Trophoblast cell (in vitro differentiated cells and primary cell): ENCODE results near the gene DNAJC22. TPM values are rescaled to one million over a fixed set of nuclear protein-coding genes. Genes with fewer than 3 reads are reported as not detected.

Source experiments
- DNase-seq, 2 donors: peaks; one replicate each; pipeline ENCODE4 v3.0.0-alpha.2; 2016
- H2AFZ ChIP-seq: 2 replicates; pipeline ENCODE4 v1.6.1; 2013; ENCODE audit warnings: low read length, moderate library complexity, mild to moderate bottlenecking; ENCODE audit not compliant: insufficient read depth, poor library complexity
- H2AK5ac ChIP-seq: 2 replicates; pipeline ENCODE4 v1.6.1; 2013; ENCODE audit warnings: mild to moderate bottlenecking, low read length
- H2BK120ac ChIP-seq: 2 replicates; pipeline ENCODE4 v1.6.1; 2013; ENCODE audit warnings: low read length, mild to moderate bottlenecking, moderate library complexity; ENCODE audit not compliant: insufficient read depth, poor library complexity
- H2BK12ac ChIP-seq: 2 replicates; pipeline ENCODE4 v1.6.1; 2013; ENCODE audit warnings: mild to moderate bottlenecking, low read length, moderate library complexity
- H2BK5ac ChIP-seq: 2 replicates; pipeline ENCODE4 v1.6.1; 2013; ENCODE audit warnings: low read length, low read depth, moderate library complexity, mild to moderate bottlenecking; ENCODE audit not compliant: poor library complexity
- H3K14ac ChIP-seq: 2 replicates; pipeline ENCODE4 v1.6.1; 2013; ENCODE audit warnings: mild to moderate bottlenecking, low read length
- H3K18ac ChIP-seq: 2 replicates; pipeline ENCODE4 v1.6.1; 2013; ENCODE audit warnings: mild to moderate bottlenecking, low read length
- H3K23ac ChIP-seq: 2 replicates; pipeline ENCODE4 v1.6.1; 2013; ENCODE audit warnings: low read length
- H3K27ac ChIP-seq: 2 replicates; pipeline ENCODE4 v1.5.1; 2013; ENCODE audit warnings: low read depth, mild to moderate bottlenecking, inconsistent platforms, low read length, moderate library complexity
- H3K27me3 ChIP-seq: 2 replicates; pipeline ENCODE4 v1.6.1; 2013; ENCODE audit warnings: inconsistent platforms, mild to moderate bottlenecking, low read length, moderate library complexity; ENCODE audit not compliant: insufficient read depth
- H3K36me3 ChIP-seq, 2 experiments: 1 replicate in 1 of 2; 2 replicates in 1 of 2; pipeline ENCODE4 v1.6.1; 2013; ENCODE audit warnings: low read length in 2 of 2, mild to moderate bottlenecking in 2 of 2, moderate library complexity in 1 of 2; ENCODE audit not compliant: insufficient read depth in 2 of 2, control insufficient read depth in 1 of 2
- H3K4ac ChIP-seq: 2 replicates; pipeline ENCODE4 v1.6.1; 2013; ENCODE audit warnings: low read depth, mild to moderate bottlenecking, low read length, moderate library complexity
- H3K4me1 ChIP-seq, 2 experiments: 1 replicate in 1 of 2; 2 replicates in 1 of 2; pipeline ENCODE4 v1.6.1; 2013; ENCODE audit warnings: low read length in 2 of 2, mild to moderate bottlenecking in 2 of 2, moderate library complexity in 1 of 2; ENCODE audit not compliant: insufficient read depth in 2 of 2, control insufficient read depth in 1 of 2
- H3K4me2 ChIP-seq: 2 replicates; pipeline ENCODE4 v1.6.1; 2013; ENCODE audit warnings: inconsistent platforms, mild to moderate bottlenecking, low read length, moderate library complexity
- H3K4me3 ChIP-seq: 2 replicates; pipeline ENCODE4 v1.5.1; 2013; ENCODE audit warnings: mild to moderate bottlenecking, low read depth, low read length, inconsistent platforms
- H3K79me1 ChIP-seq: one replicate; pipeline ENCODE4 v1.6.1; 2013; ENCODE audit warnings: low read length
- H3K79me2 ChIP-seq: 2 replicates; pipeline ENCODE4 v1.6.1; 2013; ENCODE audit warnings: low read length, mild to moderate bottlenecking; ENCODE audit not compliant: control insufficient read depth, insufficient read depth, poor library complexity
- H3K9ac ChIP-seq: 2 replicates; pipeline ENCODE4 v1.6.1; 2013; ENCODE audit warnings: mild to moderate bottlenecking, low read length
- H3K9me3 ChIP-seq: 2 replicates; pipeline ENCODE4 v1.6.1; 2013; ENCODE audit warnings: low read depth, mild to moderate bottlenecking, control low read depth, inconsistent platforms, low read length; ENCODE audit not compliant: insufficient read depth
- H4K12ac ChIP-seq: 2 replicates; pipeline ENCODE4 v1.6.1; 2013; ENCODE audit warnings: low read depth, mild to moderate bottlenecking, low read length, moderate library complexity
- H4K8ac ChIP-seq: 2 replicates; pipeline ENCODE4 v1.6.1; 2013; ENCODE audit warnings: low read depth, mild to moderate bottlenecking, low read length, moderate library complexity
- H4K91ac ChIP-seq: one replicate; pipeline ENCODE4 v1.6.1; 2013; ENCODE audit warnings: low read depth, mild to moderate bottlenecking, low read length, moderate library complexity
- WGBS: extraction: QIAGEN DNeasy Blood & Tissue Kit; methylation state at CpG from one replicate; pipeline ENCODE4 v1.1.7; 2013; ENCODE audit warnings: missing lambda C conversion rate; ENCODE audit not compliant: insufficient read length, insufficient coverage; ENCODE audit errors: extremely low coverage; 5-methylcytosine and 5-hydroxymethylcytosine counted together
- polyA plus RNA-seq: library from polyadenylated mRNA; stranded (reverse); fragments of 200-250 nt; gene quantifications from 2 replicates; pipeline ENCODE4 v1.2.3, GENCODE V29; 2013

DNAJC22 gene
- polyA plus RNA-seq, result 1.1 and 1.3 TPM in 2 replicates

GRCh38 chr12:49346659-49347310, at the start of gene DNAJC22:
DNAJC22 (plus strand) TSS chr12:49346888; CDS start chr12:49348873, 1,985 bp downstream.
- Histone ChIP-seq H3K36me3 (no peaks in the 10 kb centered on the region), H3K14ac (no peak within 1 kb of the TSS), H4K8ac (no peak within 1 kb of the TSS), H3K4me1 (peaks cover 21 to 27% of the 10 kb centered on the region in 2 experiments), H3K23ac (no peak within 1 kb of the TSS), H4K91ac (no peak within 1 kb of the TSS), H2AK5ac (no peak within 1 kb of the TSS), H2BK120ac (no peak within 1 kb of the TSS), H3K27ac (no peak within 1 kb of the TSS), H3K18ac (no peak within 1 kb of the TSS), H3K4ac (no peak within 1 kb of the TSS), H3K4me2 (peak within 1 kb of the TSS; percentile 51), H2BK12ac (no peak within 1 kb of the TSS), H3K4me3 (no peak within 1 kb of the TSS), H3K79me2 (no peaks in the 10 kb centered on the region), H2AFZ (no peak within 1 kb of the TSS), H2BK5ac (no peak within 1 kb of the TSS), H3K9me3 (peaks cover 8% of the 10 kb centered on the region), H3K79me1 (no peaks in the 10 kb centered on the region), H3K27me3 (peaks cover 52% of the 10 kb centered on the region), H4K12ac (no peak within 1 kb of the TSS), H3K9ac (no peak within 1 kb of the TSS)
- peak in 1 of 2 donors; percentile 56 for DNase-seq
- WGBS, result no CpG with 5 or more reads among the region's 47 CpGs

GRCh38 chr12:49297695-49298060, 49.0 kb upstream of the DNAJC22 start:
- H3K4me2 ChIP-seq, result no peak overlapping the region
- no peak overlapping the region for H3K4me3 ChIP-seq
- H3K4me1 ChIP-seq, result peaks cover 2% of the 10 kb centered on the region in 2 experiments
- WGBS, result no CpG with 5 or more reads among the region's 8 CpGs
- no peak overlapping the region for H2BK120ac ChIP-seq
- H3K27me3 ChIP-seq, result peaks cover 59% of the 10 kb centered on the region
- no peak overlapping the region for H3K23ac ChIP-seq
- DNase-seq, result no peak
- H4K91ac ChIP-seq, result no peak overlapping the region
- no peak overlapping the region for H3K18ac ChIP-seq
- no peak overlapping the region for H3K4ac ChIP-seq
- no peak overlapping the region for H4K8ac ChIP-seq
- H4K12ac ChIP-seq, result no peak overlapping the region
- no peak overlapping the region for H3K27ac ChIP-seq
- no peak overlapping the region for H2BK12ac ChIP-seq
- no peak overlapping the region for H3K9ac ChIP-seq
- no peaks in the 10 kb centered on the region for H3K79me2 ChIP-seq
- H2AK5ac ChIP-seq, result no peak overlapping the region
- H3K14ac ChIP-seq, result no peak overlapping the region
- no peak overlapping the region for H2BK5ac ChIP-seq
- H3K36me3 ChIP-seq, result no peaks in the 10 kb centered on the region
- H3K9me3 ChIP-seq, result peaks cover 19% of the 10 kb centered on the region
- H3K79me1 ChIP-seq, result no peaks in the 10 kb centered on the region
- H2AFZ ChIP-seq, result no peak overlapping the region

DNA sequence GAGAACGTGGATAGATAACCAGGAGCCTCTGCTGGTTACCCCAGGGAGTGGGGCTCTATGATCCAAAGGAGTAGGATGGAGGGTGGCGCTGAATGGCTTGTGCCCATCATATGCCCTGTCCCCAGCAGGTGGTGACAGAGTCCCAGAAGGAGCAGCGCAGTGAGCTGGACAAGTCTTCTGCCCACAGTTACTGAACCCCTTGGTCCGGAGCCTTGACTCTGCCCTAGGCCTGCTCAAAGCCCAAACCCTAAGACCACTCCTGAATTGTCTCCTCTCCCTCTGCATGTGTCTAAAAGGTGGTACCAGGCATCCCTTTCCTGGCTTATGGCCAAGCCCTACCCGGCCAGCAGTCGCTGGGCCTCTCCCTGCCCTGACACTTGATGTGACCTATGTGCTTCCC, 48.5 kb upstream of the DNAJC22 start:
- WGBS, result no CpG with 5 or more reads among the region's 6 CpGs
- Histone ChIP-seq H2AFZ (no peak overlapping the region), H3K9ac (peak overlapping the region; percentile 22)

DNA sequence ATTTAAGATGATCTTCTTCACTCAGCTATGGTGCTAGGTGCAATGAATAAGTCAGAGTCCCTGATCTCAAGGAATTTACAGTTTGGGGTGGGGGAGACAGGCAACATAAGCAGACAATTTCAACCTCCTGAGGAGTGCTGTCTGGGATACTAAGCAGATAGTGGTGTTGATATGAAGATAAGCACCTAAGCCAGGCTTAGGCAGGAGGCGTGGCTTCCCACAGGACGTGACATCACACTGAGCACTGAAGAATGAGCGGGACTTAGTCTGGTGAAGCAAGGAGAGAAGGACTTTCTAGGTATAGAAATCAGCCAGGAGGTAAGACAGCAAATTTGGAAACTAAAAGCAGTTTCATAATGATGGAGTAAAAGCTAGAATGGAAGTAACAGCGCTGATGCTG, 44.9 kb upstream of the DNAJC22 start:
- Histone ChIP-seq H3K4me1 (peaks cover 0 to 2% of the 10 kb centered on the region in 2 experiments), H3K4me3 (no peak overlapping the region), H2BK120ac (no peak overlapping the region), H2AFZ (no peak overlapping the region), H2BK5ac (no peak overlapping the region), H3K14ac (no peak overlapping the region), H3K79me2 (no peaks in the 10 kb centered on the region), H3K79me1 (no peaks in the 10 kb centered on the region), H3K9me3 (peaks cover 8% of the 10 kb centered on the region), H3K23ac (no peak overlapping the region), H3K27ac (no peak overlapping the region), H4K91ac (no peak overlapping the region), H3K9ac (no peak overlapping the region), H3K18ac (no peak overlapping the region), H2AK5ac (no peak overlapping the region), H4K12ac (no peak overlapping the region), H3K4ac (no peak overlapping the region), H4K8ac (no peak overlapping the region), H3K27me3 (peaks cover 19% of the 10 kb centered on the region), H3K36me3 (no peaks in the 10 kb centered on the region), H2BK12ac (no peak overlapping the region), H3K4me2 (no peak overlapping the region)
- DNase-seq, result peak; percentile 65 to 80
- WGBS, result no CpG with 5 or more reads among the region's 4 CpGs

More for the DNA sequence above, 48.5 kb upstream of the DNAJC22 start:
- Histone ChIP-seq H3K79me1 (no peaks in the 10 kb centered on the region), H3K27me3 (peaks cover 55% of the 10 kb centered on the region), H3K23ac (no peak overlapping the region), H3K4ac (no peak overlapping the region), H4K91ac (no peak overlapping the region), H3K18ac (no peak overlapping the region), H4K12ac (no peak overlapping the region), H2AK5ac (no peak overlapping the region), H4K8ac (no peak overlapping the region), H3K27ac (no peak overlapping the region), H3K4me3 (no peak overlapping the region), H3K14ac (no peak overlapping the region), H3K79me2 (no peaks in the 10 kb centered on the region), H3K4me2 (no peak overlapping the region), H2BK12ac (no peak overlapping the region), H2BK5ac (no peak overlapping the region), H2BK120ac (no peak overlapping the region), H3K9me3 (peaks cover 19% of the 10 kb centered on the region), H3K36me3 (no peaks in the 10 kb centered on the region), H3K4me1 (peaks cover 2% of the 10 kb centered on the region in 2 experiments)
- no peak for DNase-seq
